NCI-H1694 treated with DMSO at 0.1 percent for 48 hours (cell line): ENCODE results near the gene ARNT2.

Source experiments
- DNase-seq: peaks from one replicate; lab custom pipeline; 2025; lab: John Stamatoyannopoulos, UW

The ARNT2 gene

DNA sequence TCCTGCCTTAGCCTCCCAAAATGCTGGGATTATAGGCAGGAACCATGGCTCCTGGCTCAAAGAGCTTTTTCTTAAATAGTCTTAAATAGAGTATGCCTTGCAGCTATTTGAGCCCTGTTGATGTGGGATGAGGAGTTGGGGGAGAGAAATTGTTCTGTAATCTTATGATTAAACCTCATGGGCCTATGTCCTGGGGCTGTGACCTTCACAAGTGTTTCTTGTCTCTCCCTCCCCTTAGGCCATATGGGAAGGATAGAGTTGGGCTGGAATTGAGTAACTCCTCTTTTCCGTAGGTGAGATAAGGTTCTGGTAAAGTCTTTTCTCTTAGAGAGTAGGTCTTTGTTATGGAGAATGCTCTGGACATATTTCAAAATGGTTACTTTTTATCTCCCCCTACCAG, 114.3 kb downstream of the ARNT2 start:
- DNase-seq, result no peak

DNA sequence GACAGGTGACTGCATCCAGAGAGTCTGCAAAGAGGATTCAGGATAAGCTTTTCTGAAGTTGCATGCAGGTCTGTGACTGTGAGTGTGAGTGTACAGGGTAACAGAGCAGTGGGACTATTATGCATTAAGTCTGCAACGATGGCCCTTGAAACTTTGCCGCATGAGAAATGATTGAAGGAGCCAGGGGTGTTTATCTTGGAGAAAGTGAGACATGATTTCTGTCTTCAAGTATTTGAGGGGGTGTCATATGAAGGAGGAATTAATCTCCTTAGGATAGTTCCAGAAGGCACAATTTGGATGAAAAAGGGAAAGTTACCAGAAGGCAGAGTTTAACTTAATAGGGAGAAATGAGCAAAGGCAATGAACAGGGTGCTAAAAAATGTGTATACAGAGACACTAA, 119.6 kb downstream of the ARNT2 start:
- no peak for DNase-seq

GRCh38 chr15:80525853-80526252, 121.7 kb downstream of the ARNT2 start:
- DNase-seq, result no peak

- no peak for DNase-seq
These were observed 122.6 kb downstream of the ARNT2 start for GRCh38 chr15:80526556-80527340.

DNA sequence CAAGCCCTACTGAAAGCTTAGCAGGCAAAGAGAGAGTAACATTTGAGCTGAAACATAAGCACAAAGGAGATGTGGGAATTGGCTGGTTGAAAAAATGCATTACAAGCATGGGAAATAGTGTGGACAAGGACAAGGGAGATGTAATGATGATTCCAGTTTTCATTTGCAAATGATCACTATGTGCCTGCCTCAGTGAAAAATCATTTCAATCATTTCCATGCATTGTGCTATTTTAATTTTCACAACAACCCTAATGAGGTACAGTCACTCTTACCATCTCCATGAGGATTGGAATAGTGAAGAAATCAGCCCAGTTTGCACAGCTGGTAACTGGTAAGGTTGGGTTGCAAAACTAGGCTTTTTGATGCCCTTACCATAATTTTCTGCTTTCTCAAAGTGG, 123.2 kb downstream of the ARNT2 start:
- no peak for DNase-seq

GRCh38 chr15:80527961-80528360, 123.8 kb downstream of the ARNT2 start:
- DNase-seq, result no peak

DNA sequence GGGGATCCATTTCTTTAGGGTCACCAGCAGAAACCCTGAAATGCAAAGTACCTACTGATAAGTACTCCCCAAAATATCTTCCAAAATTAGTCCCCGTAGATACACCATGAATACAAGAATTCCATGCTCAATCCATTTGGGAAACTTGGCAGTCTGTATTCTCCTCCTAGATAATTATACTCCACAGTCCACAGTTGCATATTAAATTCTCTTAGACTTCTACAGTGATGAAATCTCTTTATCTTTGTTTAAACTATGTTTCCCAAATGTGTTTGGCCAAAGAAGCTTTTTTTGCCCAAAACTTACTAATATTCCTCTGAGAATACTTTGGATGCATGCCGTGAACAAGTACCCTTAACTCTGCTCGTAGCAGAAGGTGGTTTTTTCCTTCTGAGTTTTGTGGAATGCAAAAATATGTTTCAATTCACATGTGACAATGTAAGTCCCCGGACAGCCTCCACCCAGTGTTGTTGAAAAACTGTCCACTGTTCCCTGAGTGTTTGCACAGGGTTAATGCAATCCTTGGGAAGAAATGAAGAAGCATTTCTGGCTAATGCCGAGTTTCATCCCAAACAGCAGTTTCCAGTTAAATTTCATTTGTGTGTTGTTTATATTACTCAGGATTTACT, 126.7 kb downstream of the ARNT2 start:
- DNase-seq, result no peak

- DNase-seq, result no peak
These were observed 127.2 kb downstream of the ARNT2 start for GRCh38 chr15:80531388-80531787.

GRCh38 chr15:80531796-80532195, 127.6 kb downstream of the ARNT2 start:
- no peak for DNase-seq

DNA sequence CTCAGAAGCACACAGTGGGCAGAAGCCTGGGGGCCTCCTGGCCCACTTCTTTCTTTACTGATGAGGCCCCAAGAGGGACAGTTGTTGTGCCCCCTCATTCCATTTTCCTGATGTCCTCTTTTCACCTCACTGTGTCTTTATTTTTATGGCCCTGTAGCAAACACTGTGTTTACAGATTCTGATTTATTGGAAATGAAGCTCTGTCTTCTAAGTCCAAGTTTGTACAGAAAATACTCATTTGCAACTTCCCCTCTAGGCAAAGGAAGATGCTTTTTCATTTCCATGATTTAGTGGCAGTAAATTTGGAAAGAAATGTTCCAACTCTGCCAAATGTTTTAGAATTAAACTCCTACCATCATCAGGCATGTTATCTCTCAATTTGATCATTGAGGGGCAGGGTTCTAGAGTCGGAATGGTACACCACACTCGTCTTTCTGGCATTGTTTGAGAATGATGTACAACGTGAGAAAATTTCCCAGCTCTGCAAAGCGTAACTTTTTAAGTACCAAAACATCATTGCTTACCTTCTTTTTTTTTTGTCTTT, 129.7 kb downstream of the ARNT2 start:
- DNase-seq, result no peak

- DNase-seq, result no peak
These were observed 132.0 kb downstream of the ARNT2 start for GRCh38 chr15:80536231-80536630.

GRCh38 chr15:80536716-80537115, 132.5 kb downstream of the ARNT2 start:
- DNase-seq, result no peak

GRCh38 chr15:80545078-80545477, 140.9 kb downstream of the ARNT2 start:
- DNase-seq, result no peak

GRCh38 chr15:80547264-80547663, 143.1 kb downstream of the ARNT2 start:
- DNase-seq, result no peak

- DNase-seq, result no peak
These were observed 145.0 kb downstream of the ARNT2 start for GRCh38 chr15:80549191-80549590.

DNA sequence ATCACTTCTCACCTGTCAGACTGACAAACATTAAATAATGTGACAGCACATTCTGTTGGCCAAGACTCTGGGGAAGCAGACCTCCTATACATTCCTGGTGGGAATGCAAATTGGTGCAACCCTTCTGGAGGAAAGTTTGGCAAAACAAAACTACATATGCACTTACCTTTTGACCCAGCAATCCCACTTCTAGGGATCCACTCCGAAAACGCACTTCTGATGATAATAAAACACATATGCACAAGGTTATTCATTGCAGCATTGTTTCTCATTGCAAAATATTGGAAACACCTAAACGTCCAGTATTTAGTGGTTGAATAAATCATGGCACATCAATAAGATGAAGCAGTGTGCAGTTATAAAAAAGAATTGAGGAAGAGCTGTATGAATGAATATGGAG, 145.5 kb downstream of the ARNT2 start:
- no peak for DNase-seq

DNA sequence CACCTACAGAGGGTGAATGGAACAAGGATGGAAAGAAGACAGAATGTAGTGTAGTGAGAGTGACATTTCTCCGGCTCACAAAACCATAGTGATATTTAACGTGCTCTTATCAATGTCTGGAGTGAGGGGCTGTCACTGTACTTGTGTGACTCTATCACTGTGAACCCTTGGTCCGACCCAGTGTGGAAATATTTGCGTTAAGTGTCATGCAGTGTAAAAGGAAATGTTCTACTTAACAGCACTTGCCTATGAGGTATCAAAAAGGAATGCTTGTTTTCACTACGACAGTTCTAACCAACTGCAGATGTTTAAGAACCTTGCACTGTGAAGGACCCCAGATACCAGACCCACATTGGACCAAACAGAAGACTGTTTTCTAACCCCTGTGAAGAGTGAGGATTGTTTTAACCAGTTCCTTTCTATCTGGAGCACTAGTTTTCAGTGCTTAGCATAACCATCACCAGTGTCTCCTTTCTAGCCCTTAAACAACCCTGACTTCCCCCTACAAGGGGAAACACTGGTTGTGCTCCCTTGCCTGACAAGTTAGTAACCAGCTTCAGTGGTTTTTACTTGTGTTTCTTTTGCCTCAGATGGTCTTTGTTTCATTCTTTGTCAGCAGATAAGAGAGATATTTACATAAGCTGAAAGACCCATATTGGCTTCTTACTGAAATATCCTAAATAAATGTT, 146.2 kb downstream of the ARNT2 start:
- no peak for DNase-seq

- DNase-seq, result no peak
These were observed 146.7 kb downstream of the ARNT2 start for GRCh38 chr15:80550908-80551260.

DNA sequence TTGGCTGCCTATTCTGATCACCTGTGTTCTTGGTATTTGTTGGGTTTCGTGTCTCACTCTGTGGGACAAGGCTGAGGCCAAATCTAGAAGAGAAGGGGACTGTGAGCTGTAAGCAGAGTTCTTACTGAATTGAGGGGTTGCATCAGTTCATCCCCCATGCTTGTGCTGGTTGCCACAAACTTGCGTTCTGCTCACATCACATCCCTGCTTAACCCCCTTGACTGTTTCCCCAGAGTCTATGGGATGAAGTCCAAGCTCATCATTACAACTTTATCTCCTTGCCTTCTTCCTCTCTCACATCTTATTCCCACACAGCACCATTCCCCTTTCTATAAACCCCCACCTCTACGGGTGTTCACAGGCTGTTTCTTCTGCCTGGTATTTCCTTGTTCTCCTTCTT, 147.2 kb downstream of the ARNT2 start:
- DNase-seq, result no peak

DNA sequence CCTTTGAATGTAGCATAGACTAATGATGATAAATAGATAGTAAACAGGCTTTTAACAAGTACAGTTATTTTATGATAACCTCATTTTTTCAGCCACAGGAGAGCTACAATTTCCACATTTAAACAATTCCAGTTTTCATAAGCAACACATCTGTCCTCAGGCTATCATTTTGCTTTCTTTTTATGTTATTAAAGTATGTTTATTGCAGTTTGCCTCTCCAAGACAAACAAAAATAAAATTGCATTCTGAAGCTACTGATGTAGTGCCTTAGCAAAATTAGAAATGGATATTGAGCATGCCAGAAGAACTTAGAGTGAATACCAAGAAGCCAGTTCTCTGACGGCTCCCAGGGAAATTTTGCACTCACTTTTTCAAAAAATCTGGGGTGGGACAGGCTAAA, 150.4 kb downstream of the ARNT2 start:
- DNase-seq, result no peak

GRCh38 chr15:80556694-80557367, 152.6 kb downstream of the ARNT2 start:
- no peak for DNase-seq

DNA sequence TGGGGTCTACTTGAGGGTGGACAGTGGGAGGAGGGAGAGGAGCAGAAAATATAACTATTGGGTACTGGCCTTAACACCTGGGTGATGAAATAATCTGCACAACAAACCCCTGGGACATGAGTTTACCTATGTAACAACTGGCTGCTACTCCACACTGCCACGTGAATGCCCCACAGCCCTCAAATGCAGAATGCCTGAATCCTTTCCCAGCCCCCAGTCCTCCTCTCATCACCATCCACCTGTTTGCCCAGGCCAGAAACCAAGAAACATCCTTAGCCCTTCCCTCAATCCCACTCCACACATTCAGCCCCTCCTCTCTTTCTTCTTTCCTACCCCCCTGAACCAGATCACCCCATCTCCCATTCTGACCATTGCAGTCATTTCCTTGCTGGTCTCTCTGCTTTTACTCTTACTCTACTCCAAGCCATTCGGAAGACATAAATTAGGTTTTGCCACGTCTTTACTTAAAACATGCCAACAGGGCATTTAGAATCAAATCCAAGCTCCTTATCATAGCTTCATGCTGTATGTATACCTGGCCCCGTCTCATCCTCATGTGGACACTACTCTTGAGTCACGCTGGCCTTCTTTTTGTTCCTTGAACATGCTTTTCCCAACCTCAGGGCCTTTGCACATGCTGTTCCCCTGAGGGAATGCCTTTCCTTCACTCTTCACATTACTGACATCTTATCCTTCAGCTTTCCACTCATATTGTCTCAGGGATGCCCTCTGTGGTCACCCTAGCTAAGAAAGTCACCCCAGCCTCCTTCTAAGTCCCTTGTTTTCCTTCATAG, 153.5 kb downstream of the ARNT2 start:
- DNase-seq, result no peak
